Heart left ventricle (tissue), 13 donors: ENCODE data around the gene FEM1C.

Experiments
- POLR2A ChIP-seq, 2 donors: fragments of 450-650 bp; IDR thresholded peaks; one replicate each; pipeline ENCODE4 v1.6.1; 2017; ENCODE audit warnings: antibody characterized with exemption in 2 of 2, mild to moderate bottlenecking in 2 of 2, moderate library complexity in 2 of 2
- TF ChIP-seq, protein P1 (sequence below), 12 donors: fragments of 200-600 bp; sonication (generic) in 4 of 12; IDR thresholded peaks; one replicate each; pipeline versions ENCODE4 v1.5.0 to v1.8.0; 2018 to 2022; ENCODE audit warnings: antibody characterized with exemption in 12 of 12, mild to moderate bottlenecking in 5 of 12
- donor health status: ischemic (EF 13 %, LVEDD 7.1; RV severe dilation, severe dysfunction).
- donor health status: DM: no; HTN: yes; CAD: no.
- donor health status: DM: no; HTN: no; CAD: no.
- donor health status: ischemic (EF 25% LVEDD 6.9; RV normal size, moderate dysfunction).
- donor health status: ischemic (EF 25% LVEDD 5.7; RV mildly dilated, moderate dysfunction).
- donor health status: ischemic (EF 35%, LVEDD 5.7; RV mildly dilated, moderate dysfunction).
- donor health status: nonischemic (EF 11% LVEDD 7.7; RV severe dilation, severe dysfunction).
- donor health status: DM: yes; HTN: yes; CAD: no.
- donor health status: PGD.
- donor health status: ischemic (EF 29% LVEDD 5.4; RV normal size, mild dysfunction).
- donor health status: nonischemic (EF 23%, LVEDD 6.1; RV moderate dilation, normal function).

DNA sequence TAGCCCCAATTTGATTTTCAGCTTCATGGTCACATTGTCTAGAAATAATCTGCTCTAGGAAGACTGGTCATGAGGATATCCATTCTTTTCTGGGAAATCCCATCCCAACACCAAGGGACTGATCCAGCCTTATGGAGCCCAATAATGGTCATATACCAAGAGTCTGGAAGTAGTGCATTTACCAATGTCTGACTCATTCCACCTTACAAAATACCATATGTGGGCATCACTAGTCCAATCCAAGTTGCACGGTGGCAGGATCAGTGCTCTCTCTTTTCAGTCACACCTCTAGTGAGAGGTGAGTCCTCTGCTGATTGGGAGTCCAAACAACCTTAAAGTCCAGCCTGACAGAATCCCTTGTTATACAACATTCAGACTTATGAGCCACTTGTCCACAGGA is 73.7 kb downstream of the FEM1C start:
- no peak for TF ChIP-seq POLR2A (IDR thresholded peaks at IDR 0.05)
- TF ChIP-seq, protein P1, sequence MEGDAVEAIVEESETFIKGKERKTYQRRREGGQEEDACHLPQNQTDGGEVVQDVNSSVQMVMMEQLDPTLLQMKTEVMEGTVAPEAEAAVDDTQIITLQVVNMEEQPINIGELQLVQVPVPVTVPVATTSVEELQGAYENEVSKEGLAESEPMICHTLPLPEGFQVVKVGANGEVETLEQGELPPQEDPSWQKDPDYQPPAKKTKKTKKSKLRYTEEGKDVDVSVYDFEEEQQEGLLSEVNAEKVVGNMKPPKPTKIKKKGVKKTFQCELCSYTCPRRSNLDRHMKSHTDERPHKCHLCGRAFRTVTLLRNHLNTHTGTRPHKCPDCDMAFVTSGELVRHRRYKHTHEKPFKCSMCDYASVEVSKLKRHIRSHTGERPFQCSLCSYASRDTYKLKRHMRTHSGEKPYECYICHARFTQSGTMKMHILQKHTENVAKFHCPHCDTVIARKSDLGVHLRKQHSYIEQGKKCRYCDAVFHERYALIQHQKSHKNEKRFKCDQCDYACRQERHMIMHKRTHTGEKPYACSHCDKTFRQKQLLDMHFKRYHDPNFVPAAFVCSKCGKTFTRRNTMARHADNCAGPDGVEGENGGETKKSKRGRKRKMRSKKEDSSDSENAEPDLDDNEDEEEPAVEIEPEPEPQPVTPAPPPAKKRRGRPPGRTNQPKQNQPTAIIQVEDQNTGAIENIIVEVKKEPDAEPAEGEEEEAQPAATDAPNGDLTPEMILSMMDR (IDR thresholded peaks at IDR 0.05), result no peak
